DOHH2 (cell line): ENCODE data around the gene NPLOC4.

ENCODE experiments used
- H3F3A ChIP-seq: fragments of 200-600 bp; sonication (generic), shearing (Covaris generic); 2 replicates; pipeline ENCODE4 v1.6.0; 2016; ENCODE audit warnings: antibody characterized with exemption, mild to moderate bottlenecking; ENCODE audit not compliant: control insufficient read depth, insufficient read depth
- H3K27ac ChIP-seq: fragments of 200-600 bp; sonication (generic); 2 replicates; pipeline ENCODE4 v1.5.1; 2014; ENCODE audit warnings: low read depth, mild to moderate bottlenecking, low read length, moderate library complexity
- H3K27me3 ChIP-seq: fragments of 200-600 bp; sonication (generic); 2 replicates; pipeline ENCODE4 v1.6.1; 2014; ENCODE audit warnings: mild to moderate bottlenecking, low read length, mixed read lengths; ENCODE audit not compliant: control insufficient read depth
- H3K36me3 ChIP-seq: fragments of 200-600 bp; sonication (generic); 2 replicates; pipeline ENCODE4 v1.6.1; 2014; ENCODE audit warnings: mild to moderate bottlenecking, low read length, moderate library complexity, mixed read lengths; ENCODE audit not compliant: control insufficient read depth
- H3K4me1 ChIP-seq: fragments of 200-600 bp; sonication (generic); 2 replicates; pipeline ENCODE4 v1.6.1; 2014; ENCODE audit warnings: mild to moderate bottlenecking, low read length, mixed read lengths; ENCODE audit not compliant: control insufficient read depth
- H3K4me2 ChIP-seq: fragments of 200-600 bp; sonication (generic); 2 replicates; pipeline ENCODE4 v1.6.0; 2014; ENCODE audit warnings: mild to moderate bottlenecking, low read length, moderate library complexity
- H3K4me3 ChIP-seq: fragments of 200-600 bp; sonication (generic); 2 replicates; pipeline ENCODE4 v1.5.1; 2014; ENCODE audit warnings: mild to moderate bottlenecking, low read length, mixed read lengths
- H3K79me2 ChIP-seq: fragments of 200-600 bp; sonication (generic); 2 replicates; pipeline ENCODE4 v1.6.1; 2014; ENCODE audit warnings: mild to moderate bottlenecking, low read length, mixed read lengths; ENCODE audit not compliant: control insufficient read depth
- H3K9me2 ChIP-seq: fragments of 200-600 bp; sonication (generic); replicated peaks from 2 replicates; pipeline ENCODE4 v1.6.1; 2014; ENCODE audit warnings: mild to moderate bottlenecking, low read length, mixed read lengths; ENCODE audit not compliant: control insufficient read depth
- H3K9me3 ChIP-seq: fragments of 200-600 bp; sonication (generic); 2 replicates; pipeline ENCODE4 v1.6.1; 2014; ENCODE audit warnings: antibody characterized with exemption, low read length, mixed read lengths; ENCODE audit not compliant: control insufficient read depth, insufficient read depth
- H4K20me1 ChIP-seq: fragments of 200-600 bp; sonication (generic); 2 replicates; pipeline ENCODE4 v1.6.0; 2014; ENCODE audit warnings: low read depth, mild to moderate bottlenecking, antibody characterized with exemption, low read length, moderate library complexity; ENCODE audit not compliant: control insufficient read depth, insufficient read depth
- CTCF ChIP-seq: fragments of 200-600 bp; sonication (generic); IDR thresholded peaks from one replicate; pipeline ENCODE4 v1.5.1; 2014; ENCODE audit warnings: antibody characterized with exemption, mild to moderate bottlenecking, low read depth, low read length; ENCODE audit not compliant: poor library complexity, severe bottlenecking
- EZH2phosphoT487 ChIP-seq: fragments of 200-600 bp; sonication (generic); IDR thresholded peaks from 2 replicates; pipeline ENCODE4 v1.6.1; 2017; ENCODE audit warnings: borderline replicate concordance, mild to moderate bottlenecking, antibody characterized with exemption, low read length, moderate library complexity, mixed read lengths

Gene NPLOC4

GRCh38 chr17:81544281-81544974 is 92.5 kb downstream of the NPLOC4 start:
- Histone ChIP-seq H3K9me3 (no peaks in the 10 kb centered on the region), H3K27ac (no peak overlapping the region), H3K79me2 (peaks cover 5% of the 10 kb centered on the region), H4K20me1 (no peaks in the 10 kb centered on the region), H3K4me3 (no peak overlapping the region), H3F3A (no peaks in the 10 kb centered on the region), H3K4me1 (no peaks in the 10 kb centered on the region), H3K4me2 (no peak overlapping the region), H3K9me2 (no peaks in the 10 kb centered on the region), H3K36me3 (peaks cover 68% of the 10 kb centered on the region), H3K27me3 (no peaks in the 10 kb centered on the region)
- TF ChIP-seq EZH2phosphoT487 (no peak), CTCF (no peak)

- TF ChIP-seq EZH2phosphoT487 (no peak), CTCF (no peak)
- no peak overlapping the region for H3K4me2 ChIP-seq
- H3K4me1 ChIP-seq = no peaks in the 10 kb centered on the region
- no peak overlapping the region for H3K4me3 ChIP-seq
- no peaks in the 10 kb centered on the region for H4K20me1 ChIP-seq
- H3K9me3 ChIP-seq = no peaks in the 10 kb centered on the region
- no peaks in the 10 kb centered on the region for H3F3A ChIP-seq
- H3K9me2 ChIP-seq = no peaks in the 10 kb centered on the region
- no peak overlapping the region for H3K27ac ChIP-seq
- H3K79me2 ChIP-seq = no peaks in the 10 kb centered on the region
- no peaks in the 10 kb centered on the region for H3K27me3 ChIP-seq
- peaks cover 63% of the 10 kb centered on the region for H3K36me3 ChIP-seq
These were observed 93.2 kb downstream of the NPLOC4 start for GRCh38 chr17:81543756-81544155.

- Histone ChIP-seq H3K36me3 (peaks cover 63% of the 10 kb centered on the region), H3K4me3 (no peak overlapping the region), H4K20me1 (no peaks in the 10 kb centered on the region), H3F3A (no peaks in the 10 kb centered on the region), H3K27me3 (no peaks in the 10 kb centered on the region), H3K9me2 (no peaks in the 10 kb centered on the region), H3K27ac (no peak overlapping the region), H3K4me2 (no peak overlapping the region), H3K79me2 (no peaks in the 10 kb centered on the region), H3K9me3 (no peaks in the 10 kb centered on the region), H3K4me1 (no peaks in the 10 kb centered on the region)
- no peak for TF ChIP-seq EZH2phosphoT487
- no peak for TF ChIP-seq CTCF
These were observed 93.6 kb downstream of the NPLOC4 start for GRCh38 chr17:81543339-81543675.
